Measurements from ENCODE around the gene TRIM42.

Gene TRIM42

DNA sequence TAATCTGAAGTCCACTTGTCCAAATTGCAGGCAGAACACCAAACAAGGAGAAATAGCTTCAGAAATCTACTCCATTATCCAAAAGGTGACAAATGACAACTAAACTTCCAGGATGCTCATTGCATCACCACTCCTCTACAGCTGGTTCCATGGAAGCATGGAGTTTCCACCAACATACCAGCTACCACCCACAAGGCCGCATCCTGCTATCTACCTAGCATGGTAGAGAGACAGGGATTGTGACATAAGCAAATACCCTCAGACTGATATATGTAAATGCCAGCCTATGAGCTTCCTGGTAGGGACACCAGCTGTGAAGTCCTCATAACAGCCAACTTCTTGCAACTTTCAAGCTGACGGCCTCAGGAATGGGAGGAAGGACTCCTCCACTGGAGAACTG, at the start of gene TRIM42:
TSS of gene TRIM42 (plus strand) at position 301 of the 400 bp plus-strand sequence. CDS start 166 bp downstream, outside the sequence.
- DNase-seq: no peak

DNA sequence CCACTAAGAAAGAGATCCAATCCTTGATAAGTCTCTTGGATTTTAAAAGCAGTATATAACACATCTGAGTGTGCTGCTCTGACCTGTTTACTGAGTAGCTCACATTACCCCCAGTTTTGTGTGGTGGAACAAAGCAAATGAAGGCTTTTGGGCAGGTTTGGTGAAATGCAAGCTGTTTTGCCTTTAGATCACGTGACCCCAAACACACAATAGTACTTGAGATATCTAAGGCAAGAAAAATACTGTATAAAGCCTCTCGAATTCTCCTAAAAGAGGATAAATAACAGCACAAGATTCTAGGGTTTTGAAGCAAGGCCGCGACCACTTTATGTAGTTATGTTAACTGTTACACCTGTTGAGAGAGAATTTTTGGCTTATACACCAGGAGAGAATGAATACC, 49.3 kb upstream of the TRIM42 start:
- no peak for DNase-seq

DNA sequence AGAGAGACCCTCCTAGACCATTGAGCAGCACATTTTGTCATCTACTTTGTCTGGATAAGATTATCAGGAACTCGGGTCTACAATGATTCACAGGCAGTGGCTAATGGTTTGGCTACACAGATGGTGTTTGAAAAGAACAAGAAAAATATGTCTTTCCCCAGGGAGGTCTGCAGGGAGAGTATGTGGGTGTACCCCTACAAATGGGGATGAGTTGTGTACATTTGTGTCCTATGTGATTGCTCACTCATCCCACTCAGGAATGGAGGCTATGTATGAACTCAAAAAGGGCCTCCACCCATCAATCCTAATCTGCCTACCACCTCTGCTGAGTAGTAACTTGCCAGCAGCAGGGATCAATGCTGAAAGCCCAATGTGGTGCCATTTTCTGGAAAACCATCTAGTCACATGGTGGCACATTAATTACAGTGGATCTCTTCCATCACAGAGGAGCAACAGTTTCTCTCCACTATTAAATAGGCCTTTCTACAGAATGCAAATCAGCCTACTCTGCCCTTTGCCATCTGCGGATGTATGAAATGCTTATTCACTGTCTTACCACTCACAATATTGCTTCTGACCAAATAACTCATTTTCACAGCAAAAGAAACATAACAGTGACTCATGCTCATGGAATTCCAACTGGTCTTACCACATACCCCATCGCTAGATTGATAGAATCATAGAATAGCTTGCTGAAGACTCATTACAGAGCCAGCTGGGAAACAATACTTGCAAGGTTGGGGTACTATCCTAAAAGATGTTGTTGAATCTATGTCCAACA, 48.3 kb upstream of the TRIM42 start:
- DNase-seq: no peak

DNA sequence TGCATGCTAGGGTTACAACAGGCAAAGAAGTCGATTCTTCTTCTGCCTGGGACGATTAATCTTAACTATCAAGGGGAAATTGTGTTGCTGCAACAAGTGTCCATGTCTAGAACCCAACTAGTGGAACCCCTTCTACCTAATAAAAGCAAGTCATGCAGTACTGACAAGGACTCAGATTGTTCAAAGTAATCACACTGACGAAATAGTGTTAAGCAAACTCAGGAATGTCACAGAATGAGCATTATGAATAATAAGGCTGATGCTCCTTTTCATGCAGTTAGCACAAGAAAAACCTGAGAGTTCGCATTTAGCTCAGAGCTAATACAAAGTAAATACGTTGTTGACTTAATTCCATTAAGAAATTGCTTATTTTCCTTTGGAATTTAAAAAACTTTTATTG, 47.5 kb upstream of the TRIM42 start:
- DNase-seq: no peak

DNA sequence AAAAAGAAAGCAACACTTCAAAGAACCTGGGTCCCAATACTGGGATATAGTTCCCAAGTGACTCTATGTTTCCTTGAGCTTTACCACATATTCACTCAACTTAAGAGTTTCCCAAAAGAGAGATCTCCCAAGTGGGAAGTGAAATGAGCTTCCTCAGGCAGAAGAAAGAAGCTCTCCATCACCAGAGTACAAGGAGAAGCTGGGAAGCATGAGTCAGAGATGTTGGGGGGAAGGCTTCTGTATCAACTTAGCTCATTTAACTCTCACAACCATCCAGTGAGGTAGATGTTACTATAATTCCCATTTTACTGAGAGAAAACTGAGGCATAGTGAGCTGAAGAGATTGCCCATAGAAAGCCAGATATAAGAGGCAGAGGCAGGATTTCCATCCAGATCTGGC, 47.0 kb upstream of the TRIM42 start:
- DNase-seq: no peak

DNA sequence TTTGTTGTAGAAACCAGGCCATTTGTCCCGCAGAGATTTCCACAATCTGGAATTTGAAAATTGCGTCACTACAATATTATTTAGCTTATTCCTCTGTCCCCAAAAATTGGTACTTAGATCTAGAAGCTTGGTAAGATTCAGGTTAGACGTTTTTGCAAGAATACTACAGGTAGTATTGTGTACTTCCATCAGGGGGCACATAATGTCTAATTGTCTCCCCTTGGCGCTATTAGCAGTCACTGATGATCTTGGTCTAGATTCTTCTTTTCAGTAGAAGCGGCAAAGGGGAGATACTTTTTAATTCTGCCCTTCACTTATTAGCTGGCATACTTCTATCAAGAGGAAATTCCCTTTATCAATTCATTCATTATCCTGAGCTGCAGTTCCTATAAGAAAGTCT, 42.6 kb upstream of the TRIM42 start:
- DNase-seq: no peak

DNA sequence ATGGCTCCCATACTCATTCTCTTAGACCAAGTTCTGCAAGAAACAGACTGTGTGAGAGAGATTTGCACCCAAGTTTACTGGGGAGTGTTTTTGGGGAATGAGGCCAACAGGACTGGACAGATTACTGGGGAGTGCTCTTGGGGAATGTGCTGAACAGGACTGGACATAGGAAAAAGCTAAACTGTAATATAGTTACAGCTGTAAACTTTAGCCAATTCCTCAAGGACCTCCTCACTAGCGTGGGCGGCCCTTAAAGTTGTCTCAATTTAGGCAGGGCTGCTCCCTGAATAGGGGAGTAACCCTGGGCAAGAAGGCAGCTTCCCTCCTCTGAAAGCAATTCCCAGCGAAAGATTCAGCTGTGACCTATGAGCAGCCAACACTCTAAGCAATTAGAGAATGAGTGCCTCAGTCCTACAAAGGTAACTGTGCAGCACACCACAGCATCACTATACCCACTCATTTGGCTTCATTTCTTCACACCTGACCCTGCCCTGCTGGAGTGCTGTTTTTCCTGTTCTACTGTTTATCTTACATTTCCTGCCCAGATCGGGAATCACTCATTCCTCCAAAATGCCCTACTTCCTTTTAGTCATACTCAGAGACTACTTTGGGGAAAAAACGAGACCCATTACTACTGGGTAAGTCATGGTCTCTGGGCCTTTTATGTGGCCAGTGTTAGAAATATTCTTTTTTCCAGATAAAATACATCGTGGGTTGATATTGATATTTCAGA, 41.3 kb upstream of the TRIM42 start:
- no peak for DNase-seq

DNA sequence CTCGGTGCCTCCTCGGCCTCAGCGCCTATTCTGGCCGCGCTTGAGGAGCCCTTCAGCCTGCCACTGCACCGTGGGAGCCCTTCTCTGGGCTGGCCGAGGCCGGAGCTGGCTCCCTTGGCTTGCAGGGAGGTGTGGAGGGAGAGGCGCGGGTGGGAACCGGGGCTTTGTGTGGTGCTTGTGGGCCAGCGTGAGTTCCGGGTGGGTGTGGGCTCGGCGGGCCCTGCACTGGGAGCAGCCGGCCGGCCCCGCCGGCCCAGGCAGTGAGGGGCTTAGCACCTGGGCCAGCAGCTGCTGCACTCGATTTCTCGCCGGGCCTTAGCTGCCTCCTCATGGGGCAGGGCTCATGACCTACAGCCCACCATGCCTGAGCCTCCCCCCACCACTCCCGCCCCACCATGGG, 26.6 kb upstream of the TRIM42 start:
- DNase-seq: no peak

DNA sequence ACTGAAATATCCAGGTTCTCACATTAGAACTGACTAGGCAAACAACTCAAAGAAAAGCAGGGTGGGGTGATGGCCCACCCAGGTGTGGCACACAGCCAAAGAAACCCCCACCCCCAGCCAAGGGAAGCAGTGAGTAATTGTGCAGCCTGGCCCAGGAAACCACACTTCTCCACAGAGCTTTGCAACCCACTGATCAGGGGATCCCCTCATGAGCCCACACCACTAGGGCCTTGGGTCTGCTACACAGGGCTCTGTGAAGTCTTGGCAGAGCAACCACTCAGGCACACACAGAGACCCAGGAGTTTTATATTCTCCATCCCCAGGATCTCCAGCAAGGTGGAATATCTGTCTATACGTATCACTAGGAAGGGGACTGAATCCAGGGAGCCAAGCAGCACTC, 22.2 kb upstream of the TRIM42 start:
- DNase-seq: no peak

DNA sequence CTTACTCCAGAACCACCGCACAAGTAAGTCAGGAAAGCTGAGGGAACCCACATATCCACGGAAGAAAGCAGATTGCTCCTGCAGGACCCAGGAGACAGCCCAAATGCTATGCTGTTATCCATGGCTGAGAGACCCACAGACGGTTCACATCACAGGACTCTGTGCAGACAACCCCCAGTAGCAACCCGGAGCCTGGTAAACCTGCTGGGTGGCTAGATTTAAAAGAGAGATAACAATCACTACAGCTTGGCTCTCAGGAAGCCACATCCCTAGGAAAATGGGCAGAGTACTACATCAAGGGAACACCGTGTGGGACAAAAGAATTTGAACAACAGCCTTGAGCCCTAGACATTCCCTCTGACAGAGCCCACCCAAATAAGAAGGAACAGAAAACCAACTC, 13.8 kb upstream of the TRIM42 start:
- DNase-seq: no peak

DNA sequence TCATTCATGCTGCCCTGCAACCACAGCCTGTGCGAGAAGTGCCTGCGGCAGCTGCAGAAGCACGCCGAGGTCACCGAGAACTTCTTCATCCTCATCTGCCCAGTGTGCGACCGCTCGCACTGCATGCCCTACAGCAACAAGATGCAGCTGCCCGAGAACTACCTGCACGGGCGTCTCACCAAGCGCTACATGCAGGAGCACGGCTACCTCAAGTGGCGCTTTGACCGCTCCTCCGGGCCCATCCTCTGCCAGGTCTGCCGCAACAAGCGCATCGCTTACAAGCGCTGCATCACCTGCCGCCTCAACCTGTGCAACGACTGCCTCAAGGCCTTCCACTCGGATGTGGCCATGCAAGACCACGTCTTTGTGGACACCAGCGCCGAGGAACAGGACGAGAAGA, 4.7 kb downstream of the TRIM42 start:
- DNase-seq: no peak

DNA sequence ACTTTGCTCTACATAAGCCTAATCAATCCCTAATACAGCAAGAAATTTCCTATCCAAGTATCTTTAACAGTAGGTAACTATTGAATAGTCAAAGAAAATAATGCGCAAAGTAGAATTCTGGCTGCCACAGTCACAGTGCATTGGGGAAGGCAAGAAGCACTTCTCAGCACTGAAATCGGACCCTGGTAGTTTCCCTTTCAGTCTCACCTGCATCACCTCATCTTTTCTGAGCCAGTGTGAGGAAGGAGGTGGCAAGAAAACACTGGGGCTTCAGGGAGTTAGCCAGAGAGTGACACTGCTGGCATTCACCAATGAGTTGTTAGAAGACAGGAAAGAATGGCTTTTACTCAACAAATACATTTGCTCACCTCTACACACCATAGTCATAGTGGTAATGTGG, 8.3 kb downstream of the TRIM42 start:
- DNase-seq: no peak

DNA sequence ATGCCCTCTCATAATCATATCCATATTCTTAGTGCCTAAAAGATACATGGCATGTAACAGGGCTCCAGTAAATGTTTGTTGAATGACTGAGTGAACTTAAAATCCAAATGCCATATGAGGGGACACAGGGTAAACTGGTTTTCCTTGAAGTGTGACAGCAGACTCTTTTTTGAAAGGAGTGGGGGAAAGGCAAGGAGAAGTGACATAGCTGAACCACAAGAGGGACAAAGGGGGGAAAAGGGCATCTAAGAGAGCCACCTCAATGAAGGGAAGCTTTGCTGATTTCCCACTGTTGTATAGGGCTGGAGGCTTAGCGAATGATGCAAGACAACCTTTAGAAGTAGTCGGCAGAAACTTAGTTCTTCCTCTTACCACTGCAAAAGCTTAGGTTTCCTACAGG, 9.1 kb downstream of the TRIM42 start:
- DNase-seq: no peak

DNA sequence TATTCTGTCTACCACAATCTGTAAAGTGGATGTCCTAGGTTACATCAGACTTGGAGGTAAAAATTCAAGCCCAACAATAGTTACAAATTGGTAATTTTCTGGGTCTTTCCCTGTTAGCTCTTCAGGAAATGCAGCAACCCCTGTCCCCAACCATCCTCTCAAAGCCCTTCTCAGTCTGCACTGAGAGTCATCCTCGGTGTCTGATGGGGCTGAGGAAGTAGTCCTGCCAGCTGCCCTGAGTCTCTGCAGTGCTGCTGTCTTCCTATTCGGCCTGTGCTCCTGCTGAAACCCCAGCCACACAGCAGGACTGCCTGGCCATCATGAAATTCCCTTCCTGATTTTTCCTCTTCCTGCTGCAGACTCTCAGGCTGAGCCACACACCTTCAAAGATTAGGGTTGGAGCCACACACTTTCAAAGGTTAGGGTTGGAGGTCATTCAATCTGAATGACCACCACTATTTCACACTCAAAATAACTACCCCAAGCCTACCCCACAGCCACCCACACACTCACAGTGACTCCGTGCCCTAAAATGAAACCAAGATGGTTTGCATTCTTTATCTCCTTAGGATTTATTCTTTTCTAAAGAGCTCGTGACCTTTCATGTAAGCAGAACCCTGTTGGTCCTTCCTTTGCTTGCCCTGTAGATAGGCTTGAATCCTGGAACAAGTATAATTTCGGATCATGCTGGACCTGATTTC, 17.6 kb downstream of the TRIM42 start:
- DNase-seq: no peak

DNA sequence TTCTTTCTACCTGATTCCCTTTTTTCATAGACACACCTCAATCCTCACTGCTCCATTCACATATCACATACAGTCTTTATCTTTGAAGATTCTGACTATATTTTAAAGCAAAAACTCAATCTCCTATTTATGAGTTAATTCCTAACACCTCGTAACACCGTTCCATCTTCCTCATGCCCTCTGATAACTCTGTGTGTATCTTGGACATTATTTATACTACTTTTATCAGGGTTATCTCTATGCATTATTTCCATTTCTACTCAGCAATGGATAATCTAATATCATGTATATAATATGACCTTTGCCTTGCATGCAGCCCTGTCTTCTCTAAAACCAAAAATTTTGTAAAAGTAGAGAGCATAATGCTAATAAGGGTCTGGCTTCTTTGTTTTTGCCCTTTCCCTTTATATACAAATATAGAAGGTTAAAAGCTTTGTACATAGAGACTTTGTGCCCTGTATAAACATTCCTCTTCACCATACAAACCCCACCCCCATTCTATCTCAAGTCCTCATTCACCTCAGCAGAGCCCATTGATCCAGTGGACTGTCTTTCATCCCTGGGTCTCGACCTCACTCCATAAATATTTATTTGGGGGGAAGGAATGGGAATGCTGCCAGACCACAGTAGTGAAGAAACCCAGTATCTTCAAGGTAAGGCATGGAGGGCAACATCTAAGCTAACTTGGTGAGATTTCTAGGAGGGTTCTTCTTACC, 21.8 kb downstream of the TRIM42 start:
- no peak for DNase-seq

DNA sequence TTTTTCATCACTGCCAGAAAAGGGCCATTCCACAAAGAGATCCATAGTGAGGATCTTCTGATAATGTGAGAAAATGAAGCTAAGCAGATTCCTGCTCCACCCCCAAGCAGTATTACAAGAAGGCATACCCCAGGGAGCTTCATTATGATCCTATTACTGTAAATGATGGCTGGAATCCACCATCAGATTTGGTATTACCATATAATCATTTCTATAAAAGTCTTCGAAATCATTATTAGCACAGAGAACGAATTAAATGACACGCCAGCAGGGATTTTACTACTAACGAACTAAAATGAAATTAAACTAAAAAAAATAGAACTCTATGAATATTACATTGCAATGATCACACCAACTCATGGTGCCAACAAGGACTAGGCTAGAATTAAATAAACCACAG, 24.4 kb downstream of the TRIM42 start:
- DNase-seq: no peak

DNA sequence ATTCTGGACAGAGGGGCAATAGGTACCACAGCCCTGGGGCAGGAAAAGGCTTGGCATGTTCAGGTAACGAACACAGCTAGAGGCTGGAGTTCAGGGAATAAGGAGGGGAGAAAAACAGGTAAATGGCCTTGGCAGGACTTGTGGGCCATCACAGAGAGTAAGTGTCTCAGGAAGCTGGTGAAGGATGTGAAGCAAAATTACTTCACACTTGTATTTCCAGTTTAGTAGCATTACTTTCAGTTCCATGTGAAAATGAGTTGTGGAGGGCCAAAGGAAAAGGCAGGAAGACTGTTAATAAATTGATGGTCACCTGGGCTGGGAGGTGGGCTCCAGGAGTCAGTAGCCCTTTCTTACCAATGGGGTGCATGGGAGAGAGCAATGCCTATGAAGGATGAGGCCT, 25.6 kb downstream of the TRIM42 start:
- no peak for DNase-seq

DNA sequence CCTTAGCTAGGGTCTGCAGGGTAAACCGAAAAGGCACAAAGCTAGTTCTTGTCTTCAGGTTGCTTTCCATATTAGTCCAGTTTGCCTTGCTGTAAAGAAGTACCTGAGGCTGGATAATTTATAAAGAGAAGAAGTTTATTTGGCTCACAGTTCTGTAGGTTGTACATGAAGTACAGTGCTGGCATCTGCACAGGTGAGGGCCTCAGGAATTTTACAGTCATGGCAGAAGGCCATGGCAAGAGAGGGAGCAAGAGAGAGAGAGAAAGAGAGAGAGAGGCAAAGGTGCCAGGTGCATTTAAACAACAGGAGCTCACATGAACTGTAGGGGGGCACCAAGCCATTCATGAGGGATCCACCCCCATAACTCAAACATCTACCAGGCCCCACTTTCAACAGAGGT, 26.9 kb downstream of the TRIM42 start:
- DNase-seq: no peak

DNA sequence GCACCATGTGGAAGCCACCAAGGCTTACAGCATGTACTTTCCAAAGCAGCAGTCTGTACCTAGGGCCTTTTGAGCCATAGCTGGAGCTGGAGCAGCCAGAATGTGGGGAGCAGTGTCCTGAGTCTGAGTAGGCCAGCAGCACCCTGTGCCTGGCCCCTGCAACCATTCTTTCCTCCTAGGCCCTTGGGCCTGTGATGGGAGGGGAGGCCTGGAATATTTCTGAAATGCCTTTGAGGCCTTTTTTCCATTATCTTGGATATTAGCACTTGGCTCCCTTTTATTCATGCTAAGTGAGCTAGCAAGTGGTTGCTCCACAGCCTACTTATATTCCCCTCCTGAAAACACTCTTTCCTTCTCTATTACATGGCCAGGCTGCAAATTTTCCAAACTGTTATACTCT, 28.1 kb downstream of the TRIM42 start:
- DNase-seq: no peak

DNA sequence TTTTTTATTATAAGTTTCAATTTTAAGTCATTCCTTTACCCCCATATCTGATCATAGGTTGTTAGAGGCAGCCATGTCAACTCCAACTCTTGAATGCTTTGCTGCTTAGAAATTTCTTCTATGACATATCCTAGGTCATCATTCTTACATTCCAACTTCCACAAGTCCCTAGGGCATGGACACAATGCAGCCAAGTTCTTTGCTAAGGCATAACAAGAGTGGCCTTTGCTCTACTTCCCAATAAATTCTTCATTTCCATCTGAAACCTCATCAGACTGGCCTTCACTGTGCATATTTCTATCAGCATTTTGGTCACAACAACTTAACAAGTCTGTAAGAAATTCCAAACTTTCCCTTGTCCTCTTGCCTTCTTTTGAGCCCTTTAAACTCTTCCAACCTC, 28.5 kb downstream of the TRIM42 start:
- DNase-seq: no peak

DNA sequence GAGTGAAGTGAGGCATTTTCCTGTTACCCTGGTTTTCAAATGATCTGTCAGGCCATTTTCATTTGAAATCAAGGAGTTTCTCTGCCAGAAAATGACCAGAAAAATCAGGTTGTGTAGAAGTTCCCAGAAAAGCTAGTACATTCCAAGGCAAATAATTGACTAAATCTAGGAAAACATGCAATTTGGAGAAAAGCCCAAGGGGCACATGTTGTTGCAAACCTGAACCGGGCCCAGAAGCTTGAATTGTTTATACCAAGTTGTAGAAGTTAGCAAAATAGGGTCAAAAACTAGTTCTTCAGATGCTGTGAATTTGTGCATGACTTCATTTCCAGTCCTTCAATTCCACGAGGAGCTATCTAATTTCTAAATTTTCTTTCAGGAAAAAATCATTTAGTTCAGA, 31.0 kb downstream of the TRIM42 start:
- DNase-seq: no peak

DNA sequence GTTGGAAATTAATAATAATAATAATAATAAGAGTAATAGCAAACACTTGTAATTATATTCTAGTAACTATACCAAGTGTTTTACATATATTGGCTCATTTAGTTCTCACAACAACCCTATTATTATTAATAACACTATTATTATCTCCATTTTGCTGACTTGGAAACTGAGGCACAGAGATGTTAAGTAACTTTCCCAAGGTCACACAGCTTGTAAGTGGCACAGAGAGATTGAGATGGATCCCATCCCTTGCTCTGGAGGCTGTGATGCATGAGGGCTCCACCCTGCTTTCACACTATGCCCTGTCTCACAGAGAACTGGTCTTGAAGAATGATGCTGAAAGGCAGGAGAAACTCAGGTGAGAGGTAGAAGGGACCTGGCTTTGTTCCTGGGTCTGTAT, 31.9 kb downstream of the TRIM42 start:
- no peak for DNase-seq

DNA sequence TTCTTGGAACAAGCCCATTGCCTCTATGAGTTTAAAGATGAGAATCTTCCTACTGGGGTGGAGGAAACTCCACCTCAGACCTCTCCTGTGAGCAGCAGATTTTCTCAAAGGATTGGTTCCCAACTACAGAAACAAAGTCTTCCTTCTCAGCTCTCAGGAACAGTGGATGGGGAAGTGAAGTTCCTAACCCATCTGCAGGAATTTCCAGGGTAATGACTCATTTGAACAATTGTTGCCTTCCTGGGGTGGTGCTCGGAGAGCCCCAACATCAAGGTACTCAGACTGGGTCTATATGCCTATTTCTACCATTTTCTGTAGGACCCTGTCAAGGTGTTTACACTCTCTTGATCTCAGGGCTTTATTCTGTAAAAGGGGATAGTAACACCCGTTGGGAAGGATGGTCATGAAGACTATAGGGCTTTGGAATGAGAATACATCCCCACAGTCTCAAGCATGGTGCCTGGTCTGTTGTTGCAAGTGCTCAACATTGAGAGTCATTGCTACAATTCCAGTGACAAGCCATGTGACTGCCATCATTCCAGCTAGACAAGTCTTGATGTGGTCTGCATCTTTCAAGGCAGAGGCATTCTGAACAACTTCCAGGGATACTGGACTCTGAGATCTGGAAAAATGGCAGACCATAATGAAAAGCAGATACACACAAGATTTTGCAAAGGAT, 33.0 kb downstream of the TRIM42 start:
- DNase-seq: no peak

All from CD4-positive, alpha-beta T cell treated with Interleukin-10 for 1 hour (primary cell).